RPMI7951 (cell line): ENCODE data around the gene POLR2F. TPM values are rescaled to one million over a fixed set of nuclear protein-coding genes. Genes with fewer than 3 reads are reported as not detected.
"Not testable (repeated sequence)": the region's sequence is repeated elsewhere in the genome, so short reads cannot be mapped to it uniquely, and the experiment has no call there.

Experiments
- DNase-seq: peaks from one replicate; pipeline ENCODE4 v3.0.0-alpha.2; 2012; ENCODE audit warnings: low read depth
- total RNA-seq: library from RNA; depleted of rRNA; stranded (reverse); fragments of >200 nt; shearing (Covaris generic); gene quantifications from 2 replicates; pipeline ENCODE4 v1.2.3, GENCODE V29; 2014

POLR2F gene
- total RNA-seq, 1 experiment from 2014 or later, result 123 TPM

DNA sequence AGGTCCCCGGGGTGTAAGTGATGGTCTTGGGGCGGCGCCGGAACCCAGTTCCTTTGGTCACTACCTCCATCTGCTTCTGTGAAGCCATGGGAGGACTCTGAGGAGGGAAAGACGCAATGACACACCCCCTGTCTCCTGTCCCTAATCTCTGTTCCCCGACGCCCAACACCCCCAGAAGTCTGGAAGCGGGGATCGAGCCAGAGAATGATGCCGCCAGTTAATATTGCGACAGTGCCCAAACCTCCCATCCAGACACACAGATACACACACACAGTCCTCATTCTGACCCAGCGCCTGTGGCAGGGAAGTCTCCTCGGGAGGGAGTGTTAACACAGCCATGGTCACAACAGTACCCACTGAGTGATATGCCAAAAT is 450 bp upstream of the POLR2F start:
- no peak for DNase-seq

DNA sequence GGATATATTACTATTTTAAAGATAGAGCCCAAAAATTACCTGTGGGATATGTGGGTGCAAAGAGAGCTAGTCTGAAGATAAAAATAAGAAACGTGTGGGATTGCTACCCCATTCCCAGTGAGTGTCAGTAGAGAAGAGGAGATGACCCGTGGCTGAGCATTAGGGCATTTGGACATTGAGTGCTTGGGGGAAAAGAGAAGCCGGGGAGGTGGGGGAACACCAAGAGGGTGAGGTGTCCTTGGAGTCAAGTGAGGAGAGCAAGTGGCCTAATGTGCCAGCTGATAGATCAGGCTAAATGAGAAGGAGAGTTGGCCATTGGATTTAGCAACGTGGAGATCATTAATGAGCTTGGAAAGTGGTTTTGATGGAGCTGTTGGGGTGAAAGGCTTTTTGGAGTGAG is 1.2 kb downstream of the POLR2F start:
- DNase-seq, result no peak

DNA sequence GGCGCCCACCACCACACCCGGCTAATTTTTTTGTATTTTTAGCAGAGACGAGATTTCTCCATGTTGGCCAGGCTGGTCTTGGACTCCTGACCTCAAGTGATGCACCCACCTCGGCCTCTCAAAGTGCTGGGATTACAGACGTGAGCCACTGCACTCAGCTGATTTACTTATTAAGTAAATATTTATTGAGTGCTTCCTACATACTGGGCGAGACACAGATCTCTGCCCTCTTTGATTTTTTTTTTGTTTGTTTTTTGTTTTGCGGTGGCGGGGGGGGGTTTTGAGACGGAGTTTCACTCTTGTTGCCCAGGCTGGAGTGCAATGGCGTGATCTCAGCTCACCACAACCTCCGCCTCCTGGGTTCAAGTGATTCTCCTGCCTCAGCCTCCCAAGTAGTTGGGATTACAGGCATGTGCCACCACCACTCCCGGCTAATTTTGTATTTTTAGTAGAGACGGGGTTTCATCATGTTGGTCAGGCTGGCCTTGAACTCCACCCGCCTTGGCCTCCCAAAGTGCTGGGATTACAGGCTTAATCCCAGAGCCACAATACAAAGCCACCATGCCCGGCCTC is 2.4 kb downstream of the POLR2F start:
- DNase-seq, result not testable (repeated sequence)

DNA sequence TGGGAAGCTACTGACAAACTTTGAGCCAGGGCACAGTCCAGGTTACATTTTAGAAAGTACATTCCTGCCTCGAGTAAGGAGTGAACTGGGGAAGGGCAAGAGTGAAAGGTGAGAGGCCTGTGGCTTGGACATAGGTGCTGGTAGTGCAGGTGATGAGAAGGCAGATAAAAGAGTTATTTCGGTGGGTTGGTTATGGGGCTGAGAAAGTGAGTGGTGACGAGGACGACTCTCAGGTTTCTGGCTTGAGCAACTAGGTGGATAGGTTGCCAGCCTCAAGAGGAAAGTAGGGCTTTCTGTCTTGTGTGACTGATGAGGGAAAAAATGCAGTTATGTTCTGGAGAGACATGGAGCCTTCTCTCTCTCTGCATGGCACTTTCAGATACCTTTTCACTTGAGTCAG is 3.7 kb downstream of the POLR2F start:
- DNase-seq, result no peak

DNA sequence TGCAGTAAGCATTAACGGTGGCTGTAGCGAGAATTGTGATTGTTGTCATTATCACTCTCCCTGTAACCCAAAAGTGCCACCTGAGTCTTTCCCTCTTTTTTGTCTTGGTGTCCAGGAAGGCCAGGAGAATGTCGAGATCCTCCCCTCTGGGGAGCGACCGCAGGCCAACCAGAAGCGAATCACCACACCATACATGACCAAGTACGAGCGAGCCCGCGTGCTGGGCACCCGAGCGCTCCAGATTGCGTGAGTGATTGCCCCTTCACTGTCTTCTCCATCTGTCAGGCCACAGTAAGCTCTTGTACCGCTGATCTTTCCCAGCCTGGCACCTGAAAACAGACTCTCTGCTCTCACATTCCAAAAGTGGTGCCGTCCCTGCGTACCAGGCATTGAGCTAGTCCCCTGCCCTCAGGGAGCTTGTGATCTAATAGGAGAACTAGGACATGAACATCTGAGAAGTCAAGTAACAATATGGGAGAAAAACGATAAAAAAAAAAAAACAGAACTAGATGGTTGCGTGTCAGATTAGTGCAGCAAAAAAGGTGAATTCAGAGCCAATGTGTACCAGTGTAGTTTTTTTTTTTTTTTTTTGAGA is 5.8 kb downstream of the POLR2F start:
- DNase-seq, result no peak

DNA sequence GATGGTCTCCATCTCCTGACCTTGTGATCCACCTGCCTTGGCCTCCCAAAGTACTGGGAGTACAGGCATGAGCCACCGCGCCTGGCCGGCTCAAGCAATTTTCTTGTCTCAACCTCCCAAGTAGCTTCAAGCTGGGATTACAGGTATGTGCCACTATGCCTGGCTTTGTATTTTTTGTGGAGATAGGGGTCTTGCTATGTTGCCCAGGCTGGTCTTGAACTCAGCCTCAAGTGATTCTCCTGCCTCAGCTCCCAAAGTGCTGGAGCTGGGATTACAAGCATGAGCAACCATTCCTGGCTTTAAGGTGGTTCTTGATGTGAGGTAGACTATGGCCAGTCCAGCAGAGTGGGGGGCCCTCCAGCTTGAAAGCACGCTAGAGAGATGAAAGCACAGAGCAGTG is 7.6 kb downstream of the POLR2F start:
- no peak for DNase-seq

DNA sequence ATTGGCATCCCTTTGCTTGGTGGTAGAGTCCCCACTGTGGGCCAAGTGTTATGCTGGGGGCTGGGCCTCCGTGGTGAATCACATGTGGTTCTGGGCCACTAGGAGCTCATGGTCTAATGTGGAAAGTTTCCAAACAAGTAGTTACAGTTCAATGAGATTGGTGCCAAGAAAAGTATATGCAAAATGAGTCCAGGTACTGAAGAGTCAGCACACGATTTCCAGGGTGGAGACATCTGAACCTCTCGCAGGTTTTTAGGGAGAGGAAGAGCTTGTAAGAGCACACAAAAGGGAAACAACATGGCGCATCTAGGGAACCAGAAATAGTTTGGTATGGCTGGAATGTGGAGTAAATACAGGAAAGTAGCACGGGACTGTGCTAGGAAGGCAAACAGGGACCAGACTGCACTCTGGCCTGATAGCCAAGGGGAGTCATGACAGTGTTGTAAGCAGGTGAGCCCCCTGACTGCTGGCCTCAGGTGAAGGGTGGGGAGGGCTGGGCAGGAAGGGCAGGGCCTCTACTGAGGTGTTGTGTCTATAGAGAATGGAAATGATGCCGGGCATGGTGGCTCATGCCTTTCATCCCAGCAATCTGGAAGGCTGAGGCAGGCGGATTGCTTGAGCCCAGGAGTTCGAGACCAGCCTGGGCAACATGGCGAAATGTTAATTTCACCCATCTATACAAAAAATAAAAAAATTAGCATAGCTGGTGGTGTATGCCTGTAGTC is 12.6 kb downstream of the POLR2F start:
- DNase-seq, result no peak

DNA sequence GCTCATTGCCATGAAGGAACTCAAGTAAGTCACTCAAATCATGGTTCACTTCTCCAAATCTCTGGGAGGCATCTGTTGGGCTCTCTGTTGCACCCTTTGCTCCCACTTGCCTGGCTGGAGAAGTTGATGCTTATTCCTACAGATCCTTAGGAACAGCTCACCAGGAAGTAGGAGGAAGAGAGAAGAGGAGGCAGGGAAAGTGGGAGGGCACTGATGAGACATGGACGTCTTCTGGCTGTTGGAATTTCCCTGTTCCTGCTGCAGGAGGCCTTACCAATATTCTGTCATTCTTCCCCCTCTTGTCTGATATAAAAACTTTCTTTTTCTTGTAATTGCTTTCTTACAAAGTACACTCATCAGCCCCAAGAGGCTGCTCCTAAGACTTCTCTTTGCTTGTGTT is 13.6 kb downstream of the POLR2F start:
- DNase-seq, result no peak

DNA sequence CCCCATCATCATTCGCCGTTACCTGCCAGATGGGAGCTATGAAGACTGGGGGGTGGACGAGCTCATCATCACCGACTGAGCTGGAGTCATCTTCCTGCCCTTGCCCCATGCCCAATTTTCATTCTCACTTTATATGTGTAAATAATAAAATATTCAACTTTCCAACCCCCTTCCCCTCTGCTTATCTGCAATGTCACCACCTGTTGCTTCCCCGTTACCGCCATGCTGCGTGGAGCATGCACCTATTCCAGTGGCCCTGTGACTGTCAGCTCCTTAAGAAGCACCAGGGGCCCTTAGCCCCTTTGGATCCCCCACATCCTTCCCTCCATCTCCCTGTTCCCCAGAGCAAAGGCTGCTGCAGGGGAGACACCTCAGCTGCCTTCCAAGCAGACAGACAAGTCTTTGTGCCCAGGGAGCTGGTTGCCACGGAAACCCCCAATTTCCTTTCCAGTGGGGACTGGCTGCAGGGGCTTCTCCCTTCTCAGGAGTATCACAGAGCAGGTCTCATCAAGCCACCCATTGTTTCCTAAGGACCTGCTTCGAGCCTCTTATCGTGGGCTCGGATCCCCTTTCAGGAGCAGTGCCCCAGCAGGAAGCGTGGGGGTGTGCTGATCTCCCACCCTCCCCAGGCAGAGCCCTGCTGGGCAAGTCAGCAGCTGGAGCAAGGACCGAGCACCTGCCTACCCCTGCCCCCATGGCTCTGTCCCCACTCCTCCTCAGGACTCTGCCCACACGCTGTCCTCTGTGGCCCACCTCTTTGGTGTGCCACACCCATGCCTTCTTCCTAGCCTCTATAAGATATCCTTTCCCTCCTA is 14.3 kb downstream of the POLR2F start:
- DNase-seq, result no peak

DNA sequence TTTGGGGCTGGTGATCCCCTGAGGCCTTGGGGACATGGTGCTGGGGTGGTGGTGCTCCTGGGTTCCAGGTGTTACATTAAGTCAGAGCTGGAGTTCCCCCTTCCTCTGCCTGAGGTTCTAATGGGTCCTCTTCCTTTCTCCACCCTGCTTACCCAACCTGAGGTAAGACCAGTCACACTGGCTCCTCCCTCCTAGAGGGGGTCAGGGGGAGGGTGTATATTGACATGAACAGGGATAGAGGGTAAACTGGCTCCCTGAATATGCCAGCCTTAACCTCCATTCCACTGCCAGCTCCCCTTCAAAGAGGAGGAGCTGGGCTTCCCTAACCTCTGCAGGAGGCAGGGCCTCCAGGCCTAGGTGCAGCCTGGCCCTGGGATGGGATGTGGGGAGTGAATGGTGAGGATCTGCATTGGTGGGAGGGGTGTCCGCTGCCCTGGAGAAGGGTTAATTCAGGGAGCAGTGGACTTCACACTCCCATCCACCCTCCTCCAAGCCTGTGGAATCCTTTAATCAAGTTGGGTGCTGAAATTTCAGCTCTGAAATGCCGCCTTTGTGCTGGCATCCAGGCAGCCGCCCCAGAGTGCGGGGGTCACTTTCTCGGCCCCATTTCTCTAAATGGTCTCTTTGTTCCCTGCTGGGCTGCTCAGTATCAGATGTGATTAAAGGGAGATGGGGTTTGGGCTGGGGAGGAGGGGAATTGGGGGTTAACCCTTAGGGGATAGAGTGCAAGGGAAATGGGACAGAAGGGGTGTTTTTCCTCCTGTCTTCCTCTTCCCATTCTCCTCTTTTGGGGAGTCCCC is 15.2 kb downstream of the POLR2F start:
- DNase-seq, result peak; percentile 24

DNA sequence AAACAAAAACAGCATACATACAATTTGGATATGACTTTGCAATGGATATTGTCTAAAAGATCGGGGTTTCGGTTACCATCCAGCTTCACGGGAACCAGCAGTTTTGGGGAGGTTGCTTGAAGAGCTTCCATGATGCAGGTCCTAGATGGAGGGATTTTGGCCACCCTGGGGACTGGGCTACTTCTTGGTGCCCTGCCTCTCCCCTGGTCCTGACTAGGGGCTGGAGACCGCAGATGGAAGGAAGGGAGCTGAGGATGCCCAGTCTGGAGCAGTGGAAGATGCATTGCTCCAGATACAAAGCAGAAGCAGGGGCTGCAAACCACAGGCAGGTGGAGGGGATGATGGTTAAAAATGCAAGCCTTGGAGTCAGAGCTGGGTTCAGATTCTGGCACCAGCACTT is 17.4 kb downstream of the POLR2F start:
- DNase-seq, result no peak

DNA sequence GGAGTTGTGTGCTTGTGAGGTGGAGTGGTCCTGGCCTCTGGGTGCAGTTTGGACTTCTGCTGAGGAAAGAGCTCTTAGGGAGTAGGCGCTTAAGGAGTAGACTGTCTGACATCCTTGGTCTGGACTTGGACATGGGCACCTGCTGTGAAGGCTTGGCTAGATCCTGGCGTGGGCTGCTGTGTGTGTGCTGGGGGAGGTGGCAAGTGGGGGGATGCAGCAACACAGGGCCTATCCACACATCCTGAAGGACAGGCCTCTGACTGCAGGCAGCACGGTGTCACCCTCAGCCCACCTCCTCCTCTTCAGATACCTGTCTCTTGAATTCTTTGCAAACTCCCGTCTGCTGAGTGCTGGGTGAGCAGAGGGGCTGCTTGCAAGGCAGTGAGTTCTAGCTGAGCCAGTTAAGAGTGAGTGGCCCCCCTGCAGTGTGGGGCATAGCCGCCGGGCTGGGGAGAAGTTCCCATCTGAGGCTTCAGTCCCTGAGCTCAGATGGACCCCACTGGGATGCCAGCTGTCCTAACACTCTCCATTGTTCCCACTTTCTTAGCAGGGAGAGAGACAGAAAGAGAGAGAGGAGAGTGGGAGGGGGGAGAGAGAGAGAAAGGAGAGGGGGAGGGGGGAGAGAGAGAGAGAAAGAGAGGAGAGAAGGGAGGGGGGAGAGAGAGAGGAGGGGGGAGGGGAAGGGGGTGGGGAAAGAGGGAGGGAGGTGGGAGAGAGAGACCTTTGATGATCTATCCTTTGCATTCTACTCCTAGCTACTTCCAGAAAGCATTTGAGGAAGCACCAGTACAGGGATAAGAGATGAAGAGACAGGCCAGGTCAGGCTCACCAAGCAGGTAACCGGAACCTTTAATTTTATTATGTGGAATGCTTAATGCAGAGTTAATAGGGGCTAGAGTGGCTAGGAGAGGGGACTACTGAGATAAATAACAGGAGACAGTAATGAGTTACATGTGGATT is 18.3 kb downstream of the POLR2F start:
- no peak for DNase-seq

DNA sequence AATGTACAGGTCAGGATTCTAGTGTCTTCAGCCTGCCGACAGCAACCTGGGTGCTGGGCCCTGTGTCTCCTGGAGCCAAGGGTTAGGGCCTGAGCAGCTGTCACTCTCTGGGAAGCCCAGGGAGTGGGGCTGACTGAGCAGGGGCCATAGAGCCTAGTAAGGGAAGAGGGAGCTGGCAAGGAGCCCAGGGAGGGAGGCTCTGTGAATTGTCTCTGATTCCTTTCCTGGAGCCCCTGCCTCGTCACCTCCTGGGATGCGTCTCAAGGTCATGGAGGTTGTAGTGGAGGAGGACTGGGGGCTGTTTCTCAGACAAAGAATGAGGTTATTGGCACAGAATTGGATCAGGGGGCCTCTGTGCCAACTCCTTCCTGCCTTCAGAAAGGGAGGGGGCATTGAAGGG is 19.0 kb downstream of the POLR2F start:
- DNase-seq, result no peak

DNA sequence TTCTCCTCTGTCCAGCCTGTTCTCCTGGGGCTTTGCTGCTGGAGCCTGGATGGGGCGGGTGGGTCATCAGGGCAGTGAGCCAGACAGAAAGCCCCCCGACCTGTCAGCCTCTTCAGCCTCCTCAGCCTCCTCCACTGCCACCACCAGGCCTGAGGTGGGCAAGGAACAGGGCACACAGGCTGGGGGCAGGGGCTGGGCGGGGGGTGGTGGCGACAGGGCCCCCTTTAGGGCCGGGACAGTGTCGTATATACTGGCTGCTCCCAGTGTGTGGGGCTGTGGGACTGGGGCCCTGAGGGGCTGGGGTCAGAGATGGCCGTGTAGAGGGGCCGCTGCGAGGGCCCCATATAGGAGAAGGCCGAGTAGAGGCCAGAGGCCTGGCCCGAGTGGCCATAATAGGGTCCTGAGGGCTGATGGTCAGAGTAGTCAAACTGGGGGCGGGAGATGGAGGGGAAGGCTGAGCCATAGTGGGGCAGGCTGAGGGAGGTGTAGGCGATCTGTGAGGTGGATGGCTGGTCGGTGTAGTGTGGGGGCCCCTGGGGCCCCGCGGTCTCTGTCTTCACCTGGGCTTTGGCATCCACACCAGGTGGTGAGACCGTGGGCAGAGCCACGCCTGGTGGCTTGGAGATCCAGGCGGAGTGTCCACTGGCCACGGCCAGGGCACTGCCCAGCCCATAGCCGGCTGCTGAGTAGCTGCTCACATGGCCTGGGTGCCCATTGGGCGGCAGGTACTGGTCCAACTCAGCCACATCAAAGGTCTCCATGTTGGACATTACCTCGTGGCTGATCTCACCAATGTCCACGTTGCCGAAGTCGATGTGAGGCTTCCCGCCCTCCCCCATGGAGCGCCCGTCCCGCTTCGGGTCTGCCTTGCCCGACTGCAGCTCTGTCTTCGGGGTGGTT is 20.0 kb downstream of the POLR2F start:
- DNase-seq, result no peak

DNA sequence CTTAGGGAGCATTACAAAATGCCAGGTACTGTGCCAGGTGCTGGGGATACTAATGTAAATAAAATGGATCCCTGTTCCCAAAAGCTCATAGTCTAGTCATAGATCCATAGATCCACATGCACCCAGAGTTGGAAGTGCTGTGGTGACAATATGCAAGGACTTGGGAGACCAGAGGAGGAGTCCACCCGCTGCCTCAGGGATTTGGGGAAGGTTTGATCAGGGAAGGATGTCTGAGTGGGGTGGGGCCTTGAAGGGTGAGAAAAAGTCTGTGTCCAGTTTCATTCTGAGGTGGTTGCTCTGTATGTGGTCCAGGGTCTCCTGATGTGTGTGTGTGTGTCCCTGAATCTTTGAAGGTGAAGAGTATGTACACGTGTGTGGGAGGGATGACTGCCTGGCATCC is 21.7 kb downstream of the POLR2F start:
- DNase-seq, result no peak

DNA sequence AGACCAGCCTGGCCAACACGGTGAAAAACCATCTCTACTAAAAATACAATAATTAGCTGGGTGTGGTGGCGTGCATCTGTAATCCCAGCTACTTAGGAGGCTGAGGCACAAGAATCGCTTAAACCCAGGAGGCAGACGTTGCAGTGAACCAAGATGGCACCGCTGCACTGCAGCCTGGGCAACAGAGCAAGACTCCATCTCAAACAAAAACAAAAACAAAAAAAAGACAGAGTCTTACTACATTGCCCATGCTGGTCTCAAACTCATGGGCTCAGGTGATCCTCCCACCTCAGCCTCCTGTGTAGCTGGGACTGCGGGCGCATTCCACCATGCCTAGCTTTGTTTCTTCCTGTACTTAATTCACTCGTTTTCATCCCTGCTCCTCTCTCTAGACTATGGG is 22.5 kb downstream of the POLR2F start:
- DNase-seq, result not testable (repeated sequence)

DNA sequence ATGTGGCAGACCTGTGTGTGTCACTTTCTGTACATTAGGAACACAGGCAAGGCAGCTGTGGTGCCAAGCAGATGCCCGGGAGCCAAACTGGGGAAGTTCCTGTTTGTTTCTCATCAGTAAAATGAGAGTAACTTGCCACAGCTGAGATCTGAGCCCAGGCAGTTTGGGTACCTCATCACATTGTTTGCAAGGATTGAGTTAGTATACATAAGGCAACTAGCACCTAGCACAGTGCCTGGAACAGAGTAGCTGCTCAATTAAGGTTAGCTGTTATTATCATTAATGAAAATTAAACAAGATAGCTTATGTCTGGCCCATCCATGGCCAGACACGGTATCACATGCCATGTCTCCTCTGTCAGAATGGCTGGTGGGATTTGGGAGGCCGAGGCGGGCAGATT is 23.0 kb downstream of the POLR2F start:
- no peak for DNase-seq

DNA sequence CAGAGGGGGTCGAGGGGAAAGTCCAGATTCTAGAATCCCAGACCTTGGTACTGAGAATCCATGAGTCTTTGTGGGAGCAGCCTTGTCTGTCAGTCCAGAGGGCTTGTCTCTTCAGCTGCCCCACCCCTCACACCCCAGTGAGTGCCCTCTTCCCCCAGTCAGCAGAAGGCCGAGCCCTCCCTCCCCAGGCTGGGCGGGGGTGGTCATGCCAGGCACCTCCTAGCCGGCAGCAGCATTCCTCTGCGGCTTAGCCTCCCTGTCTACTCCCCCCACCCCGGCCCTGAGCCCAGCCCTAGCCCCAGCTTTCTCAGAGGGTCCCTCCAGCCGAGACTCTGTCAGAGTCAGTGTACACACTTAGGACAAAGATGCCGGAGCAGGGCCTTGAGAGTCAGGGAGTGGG is 26.3 kb downstream of the POLR2F start:
- DNase-seq, result no peak

DNA sequence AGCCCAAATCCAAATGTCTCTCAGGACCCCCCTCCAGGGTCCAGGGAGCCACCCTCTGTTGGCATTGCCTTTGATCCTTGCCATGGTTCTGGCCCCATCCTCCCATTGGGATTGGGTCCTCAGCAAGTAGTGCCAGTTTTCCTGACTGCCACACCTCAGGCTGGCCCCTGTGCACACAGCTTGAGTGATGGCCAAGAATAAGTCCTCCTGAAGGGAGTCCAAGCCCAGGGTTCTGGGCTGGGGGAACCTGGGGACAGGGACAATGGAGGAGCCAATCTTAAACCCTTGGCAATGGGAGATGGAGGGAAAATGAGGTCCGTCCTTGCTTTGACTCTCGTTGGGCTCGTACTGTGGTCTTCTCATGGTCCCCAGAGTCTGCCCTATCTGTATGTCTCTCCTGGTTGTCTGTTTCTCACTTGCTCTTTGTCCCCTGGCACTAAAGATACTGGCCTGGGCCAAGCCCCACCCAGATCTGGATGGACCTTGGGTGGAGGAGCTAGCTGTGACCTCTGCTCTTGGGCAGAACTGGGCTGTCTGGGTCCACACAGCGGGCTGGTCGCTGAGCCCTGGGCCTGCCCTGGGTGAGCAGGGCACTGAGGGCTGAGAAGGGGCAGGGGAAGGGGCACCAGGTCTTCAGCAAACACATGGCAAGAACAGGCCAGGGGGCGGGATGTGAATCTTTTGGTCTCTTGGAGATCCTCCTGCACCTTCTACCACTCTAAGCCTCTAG is 27.9 kb downstream of the POLR2F start:
- DNase-seq, result no peak
